ENCODE data around the gene ILKAP.

Gene ILKAP

GRCh38 chr2:238203094-238203972 lies at the start of gene ILKAP:
TSS of gene ILKAP (minus strand) at chr2:238203695. CDS start at chr2:238203553, 142 bp downstream.
- peak; percentile 98 for ATAC-seq
- peak within 1 kb of the TSS; percentile 85 for H3K4me3 Mint-ChIP-seq
- H3K9me3 Mint-ChIP-seq = no peaks in the 10 kb centered on the region
- peak within 1 kb of the TSS; percentile 89 for H3K27ac Mint-ChIP-seq
- peaks cover 26% of the 10 kb centered on the region for H3K36me3 Mint-ChIP-seq
- peak; percentile 89 to 90 for DNase-seq (ENCODE audit: low spot score in 2 of 2)
- H3K4me1 Mint-ChIP-seq = peaks cover 39% of the 10 kb centered on the region

- peaks cover 59% of the 10 kb centered on the region for H3K36me3 Mint-ChIP-seq
- no peak for DNase-seq (ENCODE audit: low spot score in 2 of 2)
- no peak overlapping the region for H3K27ac Mint-ChIP-seq
- H3K4me3 Mint-ChIP-seq = no peak overlapping the region
- no peaks in the 10 kb centered on the region for H3K4me1 Mint-ChIP-seq
- no peaks in the 10 kb centered on the region for H3K9me3 Mint-ChIP-seq
- ATAC-seq = no peak
Observed at GRCh38 chr2:238252766-238253630, 49.5 kb upstream of the ILKAP start.

GRCh38 chr2:238251986-238252385 lies 48.5 kb upstream of the ILKAP start:
- ATAC-seq = no peak
- H3K9me3 Mint-ChIP-seq = no peaks in the 10 kb centered on the region
- no peaks in the 10 kb centered on the region for H3K4me1 Mint-ChIP-seq
- no peak overlapping the region for H3K4me3 Mint-ChIP-seq
- no peak for DNase-seq (ENCODE audit: low spot score in 2 of 2)
- peaks cover 63% of the 10 kb centered on the region for H3K36me3 Mint-ChIP-seq
- H3K27ac Mint-ChIP-seq = no peak overlapping the region

GRCh38 chr2:238251331-238251730 lies 47.8 kb upstream of the ILKAP start:
- DNase-seq (ENCODE audit: low spot score in 2 of 2) = no peak
- no peak overlapping the region for H3K4me3 Mint-ChIP-seq
- ATAC-seq = no peak
- no peaks in the 10 kb centered on the region for H3K4me1 Mint-ChIP-seq
- peaks cover 63% of the 10 kb centered on the region for H3K36me3 Mint-ChIP-seq
- H3K27ac Mint-ChIP-seq = no peak overlapping the region
- no peaks in the 10 kb centered on the region for H3K9me3 Mint-ChIP-seq

- Mint-ChIP-seq H3K4me1 (no peaks in the 10 kb centered on the region), H3K9me3 (no peaks in the 10 kb centered on the region), H3K27ac (no peak overlapping the region), H3K4me3 (no peak overlapping the region), H3K36me3 (peaks cover 63% of the 10 kb centered on the region)
- no peak for ATAC-seq
- no peak for DNase-seq (ENCODE audit: low spot score in 2 of 2)
Observed at GRCh38 chr2:238250896-238251295, 47.4 kb upstream of the ILKAP start.

- ATAC-seq (peak; percentile 20), DNase-seq (ENCODE audit: low spot score in 2 of 2) (no peak)
- Mint-ChIP-seq H3K9me3 (no peaks in the 10 kb centered on the region), H3K4me3 (no peak overlapping the region), H3K4me1 (no peaks in the 10 kb centered on the region), H3K36me3 (peaks cover 66% of the 10 kb centered on the region), H3K27ac (no peak overlapping the region)
Observed at GRCh38 chr2:238247841-238248453, 44.5 kb upstream of the ILKAP start.

- Mint-ChIP-seq H3K36me3 (peaks cover 59% of the 10 kb centered on the region), H3K9me3 (no peaks in the 10 kb centered on the region), H3K4me3 (no peak overlapping the region), H3K27ac (peak overlapping the region; percentile 29), H3K4me1 (no peaks in the 10 kb centered on the region)
- DNase-seq (ENCODE audit: low spot score in 2 of 2) = no peak
- no peak for ATAC-seq
Observed at GRCh38 chr2:238247002-238247822, 43.7 kb upstream of the ILKAP start.

GRCh38 chr2:238244151-238244550 lies 40.7 kb upstream of the ILKAP start:
- Mint-ChIP-seq H3K4me3 (no peak overlapping the region), H3K36me3 (peaks cover 44% of the 10 kb centered on the region), H3K27ac (no peak overlapping the region), H3K9me3 (no peaks in the 10 kb centered on the region), H3K4me1 (peaks cover 6% of the 10 kb centered on the region)
- DNase-seq (ENCODE audit: low spot score in 2 of 2) (no peak), ATAC-seq (no peak)

GRCh38 chr2:238243496-238244076 lies 40.1 kb upstream of the ILKAP start:
- H3K27ac Mint-ChIP-seq = no peak overlapping the region
- H3K4me1 Mint-ChIP-seq = peaks cover 6% of the 10 kb centered on the region
- H3K36me3 Mint-ChIP-seq = peaks cover 44% of the 10 kb centered on the region
- no peaks in the 10 kb centered on the region for H3K9me3 Mint-ChIP-seq
- H3K4me3 Mint-ChIP-seq = no peak overlapping the region
- DNase-seq (ENCODE audit: low spot score in 2 of 2) = no peak
- ATAC-seq = no peak

- peaks cover 40% of the 10 kb centered on the region for H3K36me3 Mint-ChIP-seq
- ATAC-seq (no peak), DNase-seq (ENCODE audit: low spot score in 2 of 2) (no peak)
- no peaks in the 10 kb centered on the region for H3K9me3 Mint-ChIP-seq
- H3K4me1 Mint-ChIP-seq = peaks cover 6% of the 10 kb centered on the region
- no peak overlapping the region for H3K4me3 Mint-ChIP-seq
- no peak overlapping the region for H3K27ac Mint-ChIP-seq
Observed at GRCh38 chr2:238242731-238243495, 39.4 kb upstream of the ILKAP start.

GRCh38 chr2:238241970-238242369 lies 38.5 kb upstream of the ILKAP start:
- peak overlapping the region; percentile 77 for H3K4me3 Mint-ChIP-seq
- no peaks in the 10 kb centered on the region for H3K9me3 Mint-ChIP-seq
- H3K27ac Mint-ChIP-seq = no peak overlapping the region
- H3K36me3 Mint-ChIP-seq = peaks cover 32% of the 10 kb centered on the region
- DNase-seq (ENCODE audit: low spot score in 2 of 2) = no peak
- peaks cover 6% of the 10 kb centered on the region for H3K4me1 Mint-ChIP-seq
- no peak for ATAC-seq

- H3K4me3 Mint-ChIP-seq = peak overlapping the region; percentile 77
- H3K4me1 Mint-ChIP-seq = peaks cover 6% of the 10 kb centered on the region
- H3K27ac Mint-ChIP-seq = peak overlapping the region; percentile 45
- peaks cover 22% of the 10 kb centered on the region for H3K36me3 Mint-ChIP-seq
- DNase-seq (ENCODE audit: low spot score in 2 of 2) = no peak
- ATAC-seq = no peak
- H3K9me3 Mint-ChIP-seq = no peaks in the 10 kb centered on the region
Observed at GRCh38 chr2:238240757-238241711, 37.5 kb upstream of the ILKAP start.

All from stimulated activated effector memory CD8-positive, alpha-beta T cell treated with anti-CD3 and anti-CD28 coated beads, Interleukin-12 subunit alpha, Interleukin-12 subunit beta, amount 100 ng/mL, for 72 hours (primary cell).